ENCODE data around the gene C4orf50.

The C4orf50 gene

GRCh38 chr4:5895287-5895686 is 122.9 kb downstream of the C4orf50 start:
- Histone ChIP-seq H3K27me3 (ENCODE audit: insufficient read depth, low read length) (no peaks in the 10 kb centered on the region), H4K20me1 (ENCODE audit: insufficient read depth, low read length) (no peaks in the 10 kb centered on the region), H2AFZ (ENCODE audit: low read length) (no peak overlapping the region), H3K4me2 (ENCODE audit: low read length) (no peak overlapping the region), H3K79me2 (ENCODE audit: insufficient read depth, low read length) (no peaks in the 10 kb centered on the region), H3K4me1 (ENCODE audit: insufficient read depth, low read length, severe bottlenecking) (no peaks in the 10 kb centered on the region), H3K4me3 (ENCODE audit: low read depth, low read length, poor library complexity, severe bottlenecking) (no peak overlapping the region), H3F3A (ENCODE audit: insufficient read depth, low read length) (no peaks in the 10 kb centered on the region), H3K9me3 (ENCODE audit: low read length) (no peaks in the 10 kb centered on the region), H3K9me2 (ENCODE audit: low read depth, low read length) (no peaks in the 10 kb centered on the region), H3K9ac (ENCODE audit: low read length) (no peak overlapping the region), H3K36me3 (ENCODE audit: insufficient read depth, low read length) (no peaks in the 10 kb centered on the region), H3K27ac (ENCODE audit: low read depth, low read length, poor library complexity, severe bottlenecking) (no peak overlapping the region)
- TF ChIP-seq EZH2 (IDR thresholded peaks at IDR 0.05; ENCODE audit: borderline replicate concordance, low read length): no peak
- TF ChIP-seq CTCF (IDR thresholded peaks at IDR 0.05; ENCODE audit: low read length): no peak

GRCh38 chr4:5894266-5894665 is 124.0 kb downstream of the C4orf50 start:
- Histone ChIP-seq H2AFZ (ENCODE audit: low read length) (no peak overlapping the region), H3K27me3 (ENCODE audit: insufficient read depth, low read length) (no peaks in the 10 kb centered on the region), H3K36me3 (ENCODE audit: insufficient read depth, low read length) (no peaks in the 10 kb centered on the region), H3K79me2 (ENCODE audit: insufficient read depth, low read length) (no peaks in the 10 kb centered on the region), H3K9me3 (ENCODE audit: low read length) (no peaks in the 10 kb centered on the region), H3F3A (ENCODE audit: insufficient read depth, low read length) (no peaks in the 10 kb centered on the region), H3K9me2 (ENCODE audit: low read depth, low read length) (no peaks in the 10 kb centered on the region), H3K27ac (ENCODE audit: low read depth, low read length, poor library complexity, severe bottlenecking) (no peak overlapping the region), H4K20me1 (ENCODE audit: insufficient read depth, low read length) (no peaks in the 10 kb centered on the region), H3K4me1 (ENCODE audit: insufficient read depth, low read length, severe bottlenecking) (no peaks in the 10 kb centered on the region), H3K4me2 (ENCODE audit: low read length) (no peak overlapping the region), H3K9ac (ENCODE audit: low read length) (no peak overlapping the region), H3K4me3 (ENCODE audit: low read depth, low read length, poor library complexity, severe bottlenecking) (no peak overlapping the region)
- TF ChIP-seq EZH2 (IDR thresholded peaks at IDR 0.05; ENCODE audit: borderline replicate concordance, low read length): no peak
- TF ChIP-seq CTCF (IDR thresholded peaks at IDR 0.05; ENCODE audit: low read length): no peak

GRCh38 chr4:5893591-5893990 is 124.6 kb downstream of the C4orf50 start:
- no peak overlapping the region for H3K9ac ChIP-seq (ENCODE audit: low read length)
- no peaks in the 10 kb centered on the region for H3K9me3 ChIP-seq (ENCODE audit: low read length)
- H3K36me3 ChIP-seq (ENCODE audit: insufficient read depth, low read length): no peaks in the 10 kb centered on the region
- no peaks in the 10 kb centered on the region for H3K9me2 ChIP-seq (ENCODE audit: low read depth, low read length)
- no peaks in the 10 kb centered on the region for H3F3A ChIP-seq (ENCODE audit: insufficient read depth, low read length)
- no peak overlapping the region for H3K4me2 ChIP-seq (ENCODE audit: low read length)
- H3K27ac ChIP-seq (ENCODE audit: low read depth, low read length, poor library complexity, severe bottlenecking): no peak overlapping the region
- H3K4me3 ChIP-seq (ENCODE audit: low read depth, low read length, poor library complexity, severe bottlenecking): no peak overlapping the region
- H3K27me3 ChIP-seq (ENCODE audit: insufficient read depth, low read length): no peaks in the 10 kb centered on the region
- no peak overlapping the region for H2AFZ ChIP-seq (ENCODE audit: low read length)
- no peaks in the 10 kb centered on the region for H3K4me1 ChIP-seq (ENCODE audit: insufficient read depth, low read length, severe bottlenecking)
- TF ChIP-seq CTCF (IDR thresholded peaks at IDR 0.05; ENCODE audit: low read length): no peak
- no peak for TF ChIP-seq EZH2 (IDR thresholded peaks at IDR 0.05; ENCODE audit: borderline replicate concordance, low read length)
- no peaks in the 10 kb centered on the region for H4K20me1 ChIP-seq (ENCODE audit: insufficient read depth, low read length)
- H3K79me2 ChIP-seq (ENCODE audit: insufficient read depth, low read length): no peaks in the 10 kb centered on the region

Data from OCI-LY1 (cell line).